Mammary epithelial cell (primary cell): ENCODE data around the gene CD99L2.

Source experiments
- CTCF ChIP-seq, 2 donors: IDR thresholded peaks in 1 of 2; conservative IDR thresholded peaks in 1 of 2; 2 replicates each; pipeline ENCODE4 v1.5.1; 2011 to 2012; ENCODE audit warnings: inconsistent platforms in 2 of 2, low read length in 2 of 2, mild to moderate bottlenecking in 2 of 2, control low read depth in 1 of 2, low read depth in 1 of 2; ENCODE audit not compliant: insufficient read depth in 1 of 2; ENCODE audit errors: extremely low read depth in 1 of 2
- EZH2 ChIP-seq: IDR thresholded peaks from 2 replicates; pipeline ENCODE4 v1.6.1; 2012; ENCODE audit warnings: low read length, inconsistent platforms, borderline replicate concordance

- TF ChIP-seq CTCF (conservative IDR thresholded peaks at IDR 0.05 in 1 of 2, IDR thresholded peaks at IDR 0.05 in 1 of 2; ENCODE audit: extremely low read depth in 1 of 2, insufficient read depth in 1 of 2, low read depth in 1 of 2, low read length in 2 of 2), result no peak
- TF ChIP-seq EZH2, result no peak
Observed at GRCh38 chrX:150849486-150849885, 49.0 kb downstream of the CD99L2 start.
